Mucosa of stomach (tissue), 1 donor: ENCODE measurements around the gene P2RY10.
"Not testable (repeated sequence)": the region's sequence is repeated elsewhere in the genome, so short reads cannot be mapped to it uniquely, and the experiment has no call there.

Experiments
- H3K27me3 ChIP-seq: one replicate; pipeline ENCODE4 v1.7.0; 2013; ENCODE audit warnings: mild to moderate bottlenecking, low read length; ENCODE audit not compliant: control insufficient read depth, insufficient read depth
- H3K36me3 ChIP-seq: one replicate; pipeline ENCODE4 v1.7.0; 2013; ENCODE audit warnings: low read length; ENCODE audit not compliant: control insufficient read depth, insufficient read depth
- H3K4me1 ChIP-seq: one replicate; pipeline ENCODE4 v1.7.0; 2013; ENCODE audit warnings: mild to moderate bottlenecking, low read length; ENCODE audit not compliant: control insufficient read depth, insufficient read depth
- H3K4me3 ChIP-seq: one replicate; pipeline ENCODE4 v1.7.0; 2013; ENCODE audit warnings: low read length
- H3K9ac ChIP-seq: one replicate; pipeline ENCODE4 v1.7.0; 2013; ENCODE audit warnings: mild to moderate bottlenecking, low read length, moderate library complexity
- H3K9me3 ChIP-seq: one replicate; pipeline ENCODE4 v1.7.0; 2013; ENCODE audit warnings: mild to moderate bottlenecking, low read length, moderate library complexity; ENCODE audit not compliant: control insufficient read depth
- donor health status: Pancreatic carcinoma.

Gene P2RY10

GRCh38 chrX:78958419-78959116, 13.4 kb downstream of the P2RY10 start:
- Histone ChIP-seq H3K4me3 (no peak overlapping the region), H3K27me3 (no peaks in the 10 kb centered on the region), H3K9ac (no peak overlapping the region), H3K36me3 (no peaks in the 10 kb centered on the region), H3K9me3 (no peaks in the 10 kb centered on the region), H3K4me1 (no peaks in the 10 kb centered on the region)

DNA sequence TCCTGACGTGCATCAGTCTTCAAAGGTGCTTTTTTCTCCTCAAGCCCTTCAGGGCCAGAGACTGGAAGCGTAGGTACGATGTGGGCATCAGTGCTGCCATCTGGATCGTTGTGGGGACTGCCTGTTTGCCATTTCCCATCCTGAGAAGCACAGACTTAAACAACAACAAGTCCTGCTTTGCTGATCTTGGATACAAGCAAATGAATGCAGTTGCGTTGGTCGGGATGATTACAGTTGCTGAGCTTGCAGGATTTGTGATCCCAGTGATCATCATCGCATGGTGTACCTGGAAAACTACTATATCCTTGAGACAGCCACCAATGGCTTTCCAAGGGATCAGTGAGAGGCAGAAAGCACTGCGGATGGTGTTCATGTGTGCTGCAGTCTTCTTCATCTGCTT, 15.7 kb downstream of the P2RY10 start:
- Histone ChIP-seq H3K27me3 (no peaks in the 10 kb centered on the region), H3K4me3 (no peak overlapping the region), H3K36me3 (no peaks in the 10 kb centered on the region), H3K4me1 (no peaks in the 10 kb centered on the region), H3K9ac (no peak overlapping the region), H3K9me3 (no peaks in the 10 kb centered on the region)

DNA sequence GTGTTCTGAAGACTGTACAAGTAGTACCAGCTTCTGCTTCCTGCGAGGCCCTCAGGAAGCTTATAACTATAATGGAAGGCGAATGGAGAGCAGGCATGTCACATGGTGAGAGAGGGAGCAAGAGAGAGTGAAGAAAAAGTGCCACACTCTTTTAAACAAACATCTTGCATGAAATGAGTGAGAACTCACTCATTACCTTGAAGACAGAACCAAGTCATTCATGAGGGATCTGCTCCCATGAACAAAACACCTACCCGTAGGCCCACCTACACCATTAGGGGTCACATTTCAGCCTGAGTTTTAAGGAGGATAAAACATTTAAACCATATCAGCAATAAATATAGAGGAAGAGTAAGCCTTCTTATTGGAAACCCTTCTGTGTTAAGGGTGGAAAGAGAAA, 19.4 kb downstream of the P2RY10 start:
- Histone ChIP-seq H3K36me3 (no peaks in the 10 kb centered on the region), H3K27me3 (no peaks in the 10 kb centered on the region), H3K4me3 (no peak overlapping the region), H3K9me3 (no peaks in the 10 kb centered on the region), H3K9ac (no peak overlapping the region), H3K4me1 (no peaks in the 10 kb centered on the region)

DNA sequence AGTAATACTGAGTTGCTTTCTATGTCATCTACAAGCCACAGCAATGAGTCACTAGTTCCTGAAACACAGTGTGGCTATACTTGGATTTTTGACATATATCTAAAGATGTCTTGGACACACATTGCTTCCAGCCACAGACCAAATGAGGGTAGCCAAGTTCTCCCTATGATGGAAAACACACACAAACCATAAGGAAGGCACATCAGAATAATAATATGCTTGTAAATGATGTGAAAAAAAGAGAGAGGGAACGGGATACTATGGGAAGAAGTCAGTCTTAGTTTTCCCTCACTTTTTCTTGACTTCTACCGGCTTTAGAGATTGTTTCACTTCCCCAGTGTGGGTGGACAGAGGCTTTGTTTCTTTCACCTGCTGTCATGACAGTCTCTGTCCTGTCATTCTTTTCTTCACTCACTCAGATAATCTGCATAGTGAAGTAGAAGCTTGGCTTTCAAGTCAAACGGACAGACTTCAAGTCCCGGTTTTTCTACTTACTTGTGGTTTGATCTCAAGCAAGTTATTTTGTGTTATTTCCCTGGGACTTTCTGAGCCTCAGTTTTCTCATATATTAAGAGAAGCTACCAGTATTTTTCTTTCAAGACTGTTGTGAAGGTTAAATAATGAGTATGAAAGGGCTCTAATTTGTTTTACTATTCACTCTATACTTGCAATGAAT, 34.7 kb downstream of the P2RY10 start:
- Histone ChIP-seq H3K27me3 (no peaks in the 10 kb centered on the region), H3K9me3 (no peaks in the 10 kb centered on the region), H3K4me3 (no peak overlapping the region), H3K9ac (no peak overlapping the region), H3K4me1 (no peaks in the 10 kb centered on the region), H3K36me3 (no peaks in the 10 kb centered on the region)

- Histone ChIP-seq H3K27me3 (no peaks in the 10 kb centered on the region), H3K4me3 (no peak overlapping the region), H3K36me3 (no peaks in the 10 kb centered on the region), H3K4me1 (no peaks in the 10 kb centered on the region), H3K9ac (no peak overlapping the region), H3K9me3 (no peaks in the 10 kb centered on the region)
Measured at GRCh38 chrX:78989349-78989748, 44.2 kb downstream of the P2RY10 start.

DNA sequence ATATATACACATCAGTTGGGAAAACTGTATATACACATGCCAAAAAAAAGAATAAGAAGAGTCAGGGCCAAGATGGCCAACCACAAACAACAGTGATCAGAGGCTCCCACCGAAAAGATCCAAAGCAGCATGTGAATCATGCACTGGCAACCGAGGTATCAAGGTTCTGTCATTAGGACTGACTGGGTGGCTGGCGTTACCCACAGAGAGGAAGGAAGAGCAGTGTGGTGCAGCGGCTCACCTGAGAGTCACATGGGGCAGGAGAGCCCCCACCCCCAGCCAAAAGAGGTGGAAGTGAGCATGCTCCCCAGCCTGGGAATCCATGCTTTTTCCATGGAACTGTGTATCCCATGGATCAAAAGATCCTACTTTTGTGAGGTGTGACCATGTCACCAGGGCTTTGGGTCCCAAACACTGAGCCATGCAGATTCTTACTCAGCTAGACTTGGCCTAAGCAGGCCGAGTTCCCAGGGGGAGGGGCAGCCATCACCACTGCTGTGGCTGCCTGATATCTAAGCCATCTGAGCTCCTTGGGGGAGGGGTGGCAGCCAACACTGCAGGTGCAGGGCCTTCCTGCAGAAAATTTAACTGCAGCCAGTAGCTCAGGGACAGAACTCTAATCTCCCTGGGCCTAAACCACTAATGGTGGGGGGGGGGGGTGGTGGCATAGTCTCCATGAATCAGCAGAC, 52.8 kb downstream of the P2RY10 start:
- Histone ChIP-seq H3K27me3 (no peaks in the 10 kb centered on the region), H3K9ac (no peak overlapping the region), H3K9me3 (no peaks in the 10 kb centered on the region), H3K4me1 (no peaks in the 10 kb centered on the region), H3K4me3 (no peak overlapping the region), H3K36me3 (no peaks in the 10 kb centered on the region)

GRCh38 chrX:79007540-79007939, 62.3 kb downstream of the P2RY10 start:
- not testable (repeated sequence) for H3K9me3 ChIP-seq, H3K9ac ChIP-seq, H3K4me3 ChIP-seq, H3K4me1 ChIP-seq, H3K27me3 ChIP-seq, H3K36me3 ChIP-seq
